Sigmoid colon (tissue), 4 donors: ENCODE results near the gene MMP11.

Experiments
- CTCF ChIP-seq, 4 experiments: fragments of 450-650 bp in 3 of 4; fragments of 200-600 bp in 1 of 4; IDR thresholded peaks; one replicate each; pipeline ENCODE4 v1.5.1; 2016 to 2019; ENCODE audit warnings: antibody characterized with exemption in 4 of 4, mild to moderate bottlenecking in 3 of 4, moderate library complexity in 2 of 4
- EP300 ChIP-seq, 4 donors: sonication (generic); formaldehyde crosslinking; IDR thresholded peaks; one replicate each; pipeline ENCODE4 v1.6.1; 2017; ENCODE audit warnings: antibody characterized with exemption in 4 of 4
- POLR2AphosphoS5 ChIP-seq, 4 donors: sonication (generic); formaldehyde crosslinking; IDR thresholded peaks; one replicate each; pipeline ENCODE4 v1.6.1; 2017; ENCODE audit warnings: antibody characterized with exemption in 4 of 4

- TF ChIP-seq CTCF (IDR thresholded peaks at IDR 0.05) (no peak), EP300 (IDR thresholded peaks at IDR 0.05) (no peak), POLR2AphosphoS5 (IDR thresholded peaks at IDR 0.05) (no peak)
Measured at GRCh38 chr22:23781065-23781464, 8.4 kb downstream of the MMP11 start.
